Measurements from ENCODE around the gene MEN1. TPM values are rescaled to one million over a fixed set of nuclear protein-coding genes. Genes with fewer than 3 reads are reported as not detected.
A peak's percentile ranks its signal among the peaks of the same experiment; 100 is the strongest.

MEN1 gene
- total RNA-seq, 1 experiment from 2014 or later, result 46.1 TPM

DNA sequence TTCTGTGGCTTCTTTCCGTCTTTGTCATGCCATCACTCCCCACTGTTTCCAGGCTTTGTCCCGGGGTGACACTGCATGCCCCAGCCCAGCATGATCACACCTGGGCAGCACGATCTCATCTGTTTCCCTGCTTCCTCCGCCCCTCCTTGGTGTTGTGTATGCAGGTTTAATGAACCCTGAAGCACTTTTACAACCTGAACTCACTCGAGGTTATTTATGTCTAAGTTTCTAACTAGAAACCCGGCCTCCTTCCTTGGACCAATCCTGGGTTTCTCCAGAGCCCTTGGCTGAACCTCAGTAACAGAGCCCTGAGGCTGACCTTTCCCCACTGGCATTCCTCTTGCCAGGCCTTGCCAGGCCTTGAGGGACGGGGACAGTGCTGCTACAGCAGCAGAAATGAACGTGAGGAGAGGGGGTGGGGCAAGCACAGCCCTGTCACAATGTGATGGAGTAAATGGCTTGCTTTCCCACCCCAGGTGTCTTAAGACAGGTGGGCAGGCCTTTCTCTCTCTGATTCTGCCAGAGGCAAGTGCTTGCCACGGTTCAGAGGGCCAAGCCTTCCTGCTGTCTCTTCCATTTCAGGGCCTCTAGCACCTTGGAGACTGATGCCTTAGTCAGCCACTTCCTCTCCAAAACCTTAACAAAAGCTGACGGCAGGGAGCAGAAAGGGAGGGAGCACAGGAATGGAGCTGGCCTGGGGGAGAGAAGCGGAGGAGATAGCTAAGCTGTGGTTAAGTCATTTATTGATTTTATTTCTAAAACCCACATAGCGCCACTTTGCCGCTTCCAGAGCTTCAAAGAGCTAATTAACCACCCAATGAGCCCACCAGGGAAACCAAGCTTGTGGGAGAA lies 47.5 kb downstream of the MEN1 start:
- no peaks in the 10 kb centered on the region for H3K9me2 ChIP-seq (replicated peaks; ENCODE audit: low read length)
- no peak overlapping the region for H3K4me2 ChIP-seq (ENCODE audit: low read length)
- ATAC-seq (peak; percentile 16; the same call in 1 of the 2 replicates), DNase-seq (peak; percentile 28)
- peaks cover 47% of the 10 kb centered on the region for H3K36me3 ChIP-seq (ENCODE audit: low read depth, low read length)
- H3K4me3 ChIP-seq (ENCODE audit: low read length), result no peak overlapping the region
- H2AFZ ChIP-seq (ENCODE audit: low read length), result no peak overlapping the region
- peaks cover 10% of the 10 kb centered on the region for H3K79me2 ChIP-seq (ENCODE audit: low read length)
- no peak overlapping the region for H3K9ac ChIP-seq (ENCODE audit: low read length)
- BruUV-seq (replicated peaks), result no TSS peak
- TF ChIP-seq, protein P1, sequence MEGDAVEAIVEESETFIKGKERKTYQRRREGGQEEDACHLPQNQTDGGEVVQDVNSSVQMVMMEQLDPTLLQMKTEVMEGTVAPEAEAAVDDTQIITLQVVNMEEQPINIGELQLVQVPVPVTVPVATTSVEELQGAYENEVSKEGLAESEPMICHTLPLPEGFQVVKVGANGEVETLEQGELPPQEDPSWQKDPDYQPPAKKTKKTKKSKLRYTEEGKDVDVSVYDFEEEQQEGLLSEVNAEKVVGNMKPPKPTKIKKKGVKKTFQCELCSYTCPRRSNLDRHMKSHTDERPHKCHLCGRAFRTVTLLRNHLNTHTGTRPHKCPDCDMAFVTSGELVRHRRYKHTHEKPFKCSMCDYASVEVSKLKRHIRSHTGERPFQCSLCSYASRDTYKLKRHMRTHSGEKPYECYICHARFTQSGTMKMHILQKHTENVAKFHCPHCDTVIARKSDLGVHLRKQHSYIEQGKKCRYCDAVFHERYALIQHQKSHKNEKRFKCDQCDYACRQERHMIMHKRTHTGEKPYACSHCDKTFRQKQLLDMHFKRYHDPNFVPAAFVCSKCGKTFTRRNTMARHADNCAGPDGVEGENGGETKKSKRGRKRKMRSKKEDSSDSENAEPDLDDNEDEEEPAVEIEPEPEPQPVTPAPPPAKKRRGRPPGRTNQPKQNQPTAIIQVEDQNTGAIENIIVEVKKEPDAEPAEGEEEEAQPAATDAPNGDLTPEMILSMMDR (conservative IDR thresholded peaks at IDR 0.05; ENCODE audit: low read depth, low read length), result no peak
- no peak for TF ChIP-seq EZH2 (IDR thresholded peaks at IDR 0.05; ENCODE audit: low read length, unreplicated experiment)
- no peak for TF ChIP-seq EZH2phosphoT487 (IDR thresholded peaks at IDR 0.05; ENCODE audit: borderline replicate concordance, low read length)
- H3K4me1 ChIP-seq (ENCODE audit: insufficient read depth, low read length), result no peaks in the 10 kb centered on the region
- no peak overlapping the region for H3K27ac ChIP-seq (ENCODE audit: low read length)
- ChIA-PET CTCF (interaction anchor here (0.5 kb wide), 1 partner anchor 71 kb away, joined by 5 read pairs; no protein-coding TSS in a partner anchor), POLR2A (ENCODE audit: unreplicated experiment) (interaction anchor here (1.5 kb wide), 1 partner anchor 16 kb away, joined by 7 read pairs; the partner anchor contains the start of gene SF1)
- H3K27me3 ChIP-seq (ENCODE audit: low read length), result no peaks in the 10 kb centered on the region
- H4K20me1 ChIP-seq (ENCODE audit: low read length), result peaks cover 42% of the 10 kb centered on the region
- peaks cover 41% of the 10 kb centered on the region for H3F3A ChIP-seq (ENCODE audit: low read length, unreplicated experiment)
- no peaks in the 10 kb centered on the region for H3K9me3 ChIP-seq (ENCODE audit: low read length)
- intact Hi-C loops (cut with micrococcal nuclease), result no loop called here

DNA sequence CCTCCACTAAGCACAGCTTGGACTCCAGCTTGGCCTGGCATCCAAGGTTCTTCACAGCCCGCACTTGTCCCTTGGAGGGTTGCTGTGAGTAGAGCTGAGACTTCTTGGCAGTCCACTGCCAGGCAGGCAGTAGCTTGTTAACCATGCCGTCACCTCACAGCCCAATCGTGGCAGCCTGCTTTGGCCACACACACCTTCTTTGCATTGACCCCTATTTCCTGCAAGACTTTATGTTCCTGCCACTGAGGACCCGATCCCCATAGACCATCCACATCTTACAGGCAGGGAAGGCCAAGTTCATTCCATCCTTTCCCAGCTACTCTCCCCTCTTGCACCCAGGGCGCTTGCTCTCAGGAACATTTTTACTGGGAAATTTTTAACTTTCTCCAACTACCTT lies 48.1 kb downstream of the MEN1 start:
- Histone ChIP-seq H3K4me1 (ENCODE audit: insufficient read depth, low read length) (no peaks in the 10 kb centered on the region), H3F3A (ENCODE audit: low read length, unreplicated experiment) (peaks cover 39% of the 10 kb centered on the region), H3K79me2 (ENCODE audit: low read length) (peaks cover 4% of the 10 kb centered on the region), H2AFZ (ENCODE audit: low read length) (no peak overlapping the region), H3K4me2 (ENCODE audit: low read length) (no peak overlapping the region), H3K27me3 (ENCODE audit: low read length) (no peaks in the 10 kb centered on the region), H3K9me2 (replicated peaks; ENCODE audit: low read length) (no peaks in the 10 kb centered on the region), H3K4me3 (ENCODE audit: low read length) (no peak overlapping the region), H4K20me1 (ENCODE audit: low read length) (peaks cover 37% of the 10 kb centered on the region), H3K9ac (ENCODE audit: low read length) (no peak overlapping the region), H3K9me3 (ENCODE audit: low read length) (no peaks in the 10 kb centered on the region), H3K36me3 (ENCODE audit: low read depth, low read length) (peaks cover 40% of the 10 kb centered on the region), H3K27ac (ENCODE audit: low read length) (no peak overlapping the region)
- ChIA-PET CTCF (no interaction called here), POLR2A (ENCODE audit: unreplicated experiment) (interaction anchor here (1.5 kb wide), 1 partner anchor 16 kb away, joined by 7 read pairs; the partner anchor contains the start of gene SF1)
- DNase-seq, result no peak
- TF ChIP-seq EZH2 (IDR thresholded peaks at IDR 0.05; ENCODE audit: low read length, unreplicated experiment), result no peak
- TF ChIP-seq, protein P1 (conservative IDR thresholded peaks at IDR 0.05; ENCODE audit: low read depth, low read length), result no peak
- TSS peak; percentile 14 for BruUV-seq (replicated peaks)
- intact Hi-C loops (cut with micrococcal nuclease), result no loop called here
- no peak for ATAC-seq
